Nephron (organoid): ENCODE results near the gene STYK1.
"Not testable (repeated sequence)": the region's sequence is repeated elsewhere in the genome, so short reads cannot be mapped to it uniquely, and the experiment has no call there.

Experiments
- H3K27ac Mint-ChIP-seq, 3 experiments: 2 replicates each; pipeline ENCODE4 v1.8.0; 2020; ENCODE audit warnings: mixed read lengths in 3 of 3, mild to moderate bottlenecking in 2 of 3, moderate library complexity in 1 of 3
- H3K27me3 Mint-ChIP-seq: 2 replicates; pipeline ENCODE4 v1.8.0; 2021; ENCODE audit warnings: low read depth, mild to moderate bottlenecking, moderate library complexity, mixed read lengths
- H3K36me3 Mint-ChIP-seq: 2 replicates; pipeline ENCODE4 v1.8.0; 2020; ENCODE audit warnings: low read depth, mixed read lengths
- H3K4me1 Mint-ChIP-seq: 2 replicates; pipeline ENCODE4 v1.8.0; 2020; ENCODE audit warnings: mixed read lengths
- H3K4me3 Mint-ChIP-seq, 3 experiments: 2 replicates each; pipeline ENCODE4 v1.8.0; 2020; ENCODE audit warnings: mild to moderate bottlenecking in 3 of 3, mixed read lengths in 3 of 3, moderate library complexity in 2 of 3
- H3K9me3 Mint-ChIP-seq: 2 replicates; pipeline ENCODE4 v1.8.0; 2020; ENCODE audit warnings: mixed read lengths
- TF ChIP-seq, protein P1 (sequence below), 3 experiments: fragments of 200-600 bp; sonication (generic); IDR thresholded peaks; one replicate each; pipeline ENCODE4 v1.5.0; 2021; ENCODE audit warnings: antibody characterized with exemption in 3 of 3; ENCODE audit not compliant: unreplicated experiment in 3 of 3

STYK1 gene

DNA sequence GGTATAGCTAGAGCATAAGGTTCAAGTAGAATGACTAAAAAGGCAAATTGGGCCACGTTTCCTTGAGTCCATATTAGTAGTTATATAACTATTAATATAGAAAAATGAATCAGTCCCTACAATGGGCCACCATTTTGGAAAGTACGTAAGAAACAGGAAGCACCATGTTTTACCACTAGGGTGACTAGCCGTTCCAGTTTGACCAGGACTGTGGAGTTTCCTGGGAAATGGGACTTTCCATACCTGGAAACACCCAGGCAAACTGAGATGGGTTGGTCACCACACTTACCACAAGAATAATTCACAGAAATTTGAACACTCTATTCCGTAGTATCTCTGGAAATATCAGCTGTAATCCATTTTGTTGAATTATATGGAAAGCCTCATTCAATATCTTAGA is 58.3 kb downstream of the STYK1 start:
- TF ChIP-seq, protein P1, sequence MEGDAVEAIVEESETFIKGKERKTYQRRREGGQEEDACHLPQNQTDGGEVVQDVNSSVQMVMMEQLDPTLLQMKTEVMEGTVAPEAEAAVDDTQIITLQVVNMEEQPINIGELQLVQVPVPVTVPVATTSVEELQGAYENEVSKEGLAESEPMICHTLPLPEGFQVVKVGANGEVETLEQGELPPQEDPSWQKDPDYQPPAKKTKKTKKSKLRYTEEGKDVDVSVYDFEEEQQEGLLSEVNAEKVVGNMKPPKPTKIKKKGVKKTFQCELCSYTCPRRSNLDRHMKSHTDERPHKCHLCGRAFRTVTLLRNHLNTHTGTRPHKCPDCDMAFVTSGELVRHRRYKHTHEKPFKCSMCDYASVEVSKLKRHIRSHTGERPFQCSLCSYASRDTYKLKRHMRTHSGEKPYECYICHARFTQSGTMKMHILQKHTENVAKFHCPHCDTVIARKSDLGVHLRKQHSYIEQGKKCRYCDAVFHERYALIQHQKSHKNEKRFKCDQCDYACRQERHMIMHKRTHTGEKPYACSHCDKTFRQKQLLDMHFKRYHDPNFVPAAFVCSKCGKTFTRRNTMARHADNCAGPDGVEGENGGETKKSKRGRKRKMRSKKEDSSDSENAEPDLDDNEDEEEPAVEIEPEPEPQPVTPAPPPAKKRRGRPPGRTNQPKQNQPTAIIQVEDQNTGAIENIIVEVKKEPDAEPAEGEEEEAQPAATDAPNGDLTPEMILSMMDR (IDR thresholded peaks at IDR 0.05; ENCODE audit: unreplicated experiment in 3 of 3), result no peak
- no peaks in the 10 kb centered on the region for H3K9me3 Mint-ChIP-seq
- H3K27ac Mint-ChIP-seq, result peak overlapping the region in 1 of 3 experiments; percentile 45
- H3K4me3 Mint-ChIP-seq, result peak overlapping the region; percentile 57 to 65 (median 60)
- H3K4me1 Mint-ChIP-seq, result peaks cover 24% of the 10 kb centered on the region
- H3K27me3 Mint-ChIP-seq, result peaks cover 14% of the 10 kb centered on the region
- no peaks in the 10 kb centered on the region for H3K36me3 Mint-ChIP-seq

DNA sequence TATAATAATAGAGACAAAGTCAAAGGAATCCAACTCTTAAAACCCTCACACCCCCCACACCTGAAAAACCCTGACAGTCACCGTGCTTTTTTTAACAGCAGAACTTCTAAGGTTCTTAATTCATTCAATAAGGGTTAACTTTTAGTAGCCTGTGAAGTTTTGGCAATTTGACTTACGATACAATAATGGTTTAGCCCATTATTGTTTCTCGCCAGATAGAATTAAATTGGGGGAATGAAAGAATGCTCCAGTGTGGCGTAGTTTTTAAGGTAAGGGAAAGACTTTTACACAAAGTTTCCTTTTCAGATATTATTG is 59.8 kb downstream of the STYK1 start:
- TF ChIP-seq, protein P1 (IDR thresholded peaks at IDR 0.05; ENCODE audit: unreplicated experiment in 3 of 3), result no peak
- H3K4me1 Mint-ChIP-seq, result peaks cover 24% of the 10 kb centered on the region
- peaks cover 3% of the 10 kb centered on the region for H3K27me3 Mint-ChIP-seq
- peaks cover 4% of the 10 kb centered on the region for H3K36me3 Mint-ChIP-seq
- H3K9me3 Mint-ChIP-seq, result no peaks in the 10 kb centered on the region
- H3K4me3 Mint-ChIP-seq, result peak overlapping the region; percentile 100
- peak overlapping the region; percentile 98 to 100 (median 99) for H3K27ac Mint-ChIP-seq

DNA sequence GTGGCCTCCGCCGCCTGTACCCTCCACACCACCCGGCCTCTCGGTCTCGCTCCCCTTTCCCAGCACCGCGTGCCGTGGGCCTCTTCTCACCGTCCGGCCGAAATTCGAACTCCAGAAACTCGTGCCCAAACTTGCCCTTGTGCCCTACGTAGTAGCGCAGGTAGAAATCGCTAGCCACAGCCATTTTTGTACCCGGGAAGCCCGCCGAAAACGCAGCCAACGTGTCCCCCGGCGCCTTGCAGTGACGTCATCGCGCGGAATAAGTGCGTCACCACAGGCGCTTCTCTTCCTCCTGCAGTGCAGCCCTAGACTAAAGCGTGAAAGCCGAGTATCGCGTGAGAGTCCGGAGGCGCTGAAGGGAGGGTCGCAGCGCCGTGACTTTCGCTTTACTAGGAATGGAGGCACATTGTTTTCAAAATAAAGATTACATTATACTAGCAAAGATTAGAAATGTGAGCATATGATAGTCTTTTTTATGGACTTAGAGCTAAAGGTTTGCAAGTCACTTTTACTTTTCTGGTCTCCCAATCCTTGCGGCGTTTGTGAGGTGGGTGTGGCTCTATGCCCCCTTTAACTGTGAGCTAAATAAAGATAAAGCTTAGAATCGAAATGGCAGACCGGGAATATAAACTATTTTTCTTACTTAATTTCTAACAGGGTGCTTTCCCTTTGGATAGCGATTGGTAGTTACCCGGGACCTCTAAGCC is 60.4 kb downstream of the STYK1 start, which contains the start of gene MAGOHB:
TSS of gene MAGOHB (minus strand) at position 261 of the 707 bp plus-strand sequence. CDS start at position 184, 77 bp downstream.
- H3K9me3 Mint-ChIP-seq, result no peaks in the 10 kb centered on the region
- peak within 1 kb of the TSS; percentile 100 for H3K4me3 Mint-ChIP-seq
- H3K27me3 Mint-ChIP-seq, result peaks cover 3% of the 10 kb centered on the region
- H3K27ac Mint-ChIP-seq, result peak within 1 kb of the TSS; percentile 98 to 100 (median 99)
- H3K4me1 Mint-ChIP-seq, result peaks cover 24% of the 10 kb centered on the region
- H3K36me3 Mint-ChIP-seq, result peaks cover 4% of the 10 kb centered on the region
- TF ChIP-seq, protein P1 (IDR thresholded peaks at IDR 0.05; ENCODE audit: unreplicated experiment in 3 of 3), result no peak

DNA sequence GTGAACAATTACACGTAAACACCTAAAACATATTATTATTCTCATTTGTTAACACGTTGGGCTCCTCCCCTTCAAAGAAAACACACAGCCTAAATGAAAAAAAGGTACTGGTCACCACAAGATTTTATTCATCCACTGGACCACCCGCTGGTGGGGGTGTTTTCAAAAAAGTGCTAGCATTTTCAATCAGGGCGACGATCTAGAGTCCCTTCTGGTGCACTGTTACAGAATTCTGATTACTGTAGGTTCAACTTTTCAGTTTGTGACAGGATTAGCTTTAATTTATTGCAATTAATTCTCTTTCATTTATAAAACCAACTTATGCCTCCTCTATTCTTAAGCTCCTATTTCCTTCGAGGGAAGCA is 60.9 kb downstream of the STYK1 start:
- Mint-ChIP-seq H3K27ac (peak overlapping the region; percentile 98 to 100 (median 99)), H3K9me3 (no peaks in the 10 kb centered on the region), H3K27me3 (peaks cover 3% of the 10 kb centered on the region), H3K36me3 (peaks cover 7% of the 10 kb centered on the region), H3K4me3 (peak overlapping the region; percentile 100), H3K4me1 (peaks cover 24% of the 10 kb centered on the region)
- TF ChIP-seq, protein P1 (IDR thresholded peaks at IDR 0.05; ENCODE audit: unreplicated experiment in 3 of 3), result no peak

DNA sequence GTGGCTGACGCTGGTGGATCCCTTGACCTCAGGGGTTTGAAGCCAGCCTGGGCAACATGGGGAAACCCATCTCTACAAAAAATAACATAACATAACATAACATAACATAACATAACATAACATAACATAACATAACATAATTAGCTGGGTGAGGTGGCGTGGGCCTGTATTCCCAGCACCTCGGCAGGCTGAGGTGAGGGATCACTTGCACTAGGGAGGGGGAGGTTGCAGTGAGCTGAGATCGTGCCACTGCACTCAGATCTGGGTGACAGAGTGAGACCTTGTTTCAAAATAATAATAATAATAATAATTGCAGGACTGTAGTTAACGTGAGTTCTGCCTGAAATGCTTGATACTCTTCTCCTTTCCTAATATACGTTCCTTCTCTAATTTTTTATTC is 61.7 kb downstream of the STYK1 start:
- Mint-ChIP-seq H3K27ac (peak overlapping the region; percentile 8 to 99 (median 72)), H3K36me3 (peaks cover 16% of the 10 kb centered on the region), H3K27me3 (peaks cover 3% of the 10 kb centered on the region), H3K4me3 (peak overlapping the region; percentile 100), H3K4me1 (peaks cover 24% of the 10 kb centered on the region), H3K9me3 (no peaks in the 10 kb centered on the region)
- TF ChIP-seq, protein P1 (IDR thresholded peaks at IDR 0.05; ENCODE audit: unreplicated experiment in 3 of 3), result no peak

DNA sequence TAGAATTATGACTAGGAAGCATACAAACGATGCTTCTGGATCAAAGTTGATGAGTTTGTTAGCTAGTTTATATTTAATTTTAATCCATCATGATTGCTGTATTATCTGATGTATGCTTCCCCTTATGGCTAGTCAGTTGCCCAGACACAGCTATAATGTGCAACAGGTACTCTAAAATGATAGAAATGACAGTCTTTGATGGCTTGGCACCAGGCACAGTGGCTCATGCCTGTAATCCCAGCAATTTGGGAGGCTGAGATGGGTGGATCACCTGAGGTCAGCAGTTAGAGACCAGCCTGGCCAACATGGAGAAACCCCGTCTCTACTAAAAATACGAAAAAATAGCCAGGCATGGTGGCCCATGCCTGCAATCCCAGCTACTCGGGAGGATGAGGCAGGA is 62.6 kb downstream of the STYK1 start:
- peaks cover 20% of the 10 kb centered on the region for H3K36me3 Mint-ChIP-seq
- H3K9me3 Mint-ChIP-seq, H3K27ac Mint-ChIP-seq, H3K27me3 Mint-ChIP-seq: not testable (repeated sequence)
- peaks cover 24% of the 10 kb centered on the region for H3K4me1 Mint-ChIP-seq
- H3K4me3 Mint-ChIP-seq, result peak overlapping the region in 2 of 3 experiments; percentile 100
